IMR-90 (cell line): Measurements from ENCODE around the gene GOLIM4.

Experiments used
- CEBPB ChIP-seq: IDR thresholded peaks from 2 replicates; pipeline ENCODE4 v1.6.1; 2012; ENCODE audit warnings: low read depth, low read length, improper control_type of control experiment
- CTCF ChIP-seq: conservative IDR thresholded peaks from 2 replicates; pipeline ENCODE4 v1.5.1; 2012; ENCODE audit warnings: mild to moderate bottlenecking, low read depth, low read length, improper control_type of control experiment
- FOS ChIP-seq: fragments of 150-350 bp; IDR thresholded peaks from 2 replicates; pipeline ENCODE4 v1.6.1; 2016; ENCODE audit warnings: low read depth, low read length
- MAZ ChIP-seq: IDR thresholded peaks from 2 replicates; pipeline ENCODE4 v1.6.1; 2012; ENCODE audit warnings: low read depth, mild to moderate bottlenecking, low read length, improper control_type of control experiment, moderate library complexity, borderline replicate concordance
- POLR2A ChIP-seq: IDR thresholded peaks from 2 replicates; pipeline ENCODE4 v1.6.1; 2012; ENCODE audit warnings: mild to moderate bottlenecking, low read depth, low read length
- RAD21 ChIP-seq: IDR thresholded peaks from 2 replicates; pipeline ENCODE4 v1.6.1; 2012; ENCODE audit warnings: low read length, improper control_type of control experiment
- RFX5 ChIP-seq: IDR thresholded peaks from 2 replicates; pipeline ENCODE4 v1.8.0; 2012; ENCODE audit warnings: low read depth, mild to moderate bottlenecking, low read length, moderate library complexity
- USF2 ChIP-seq: fragments of 150-350 bp; IDR thresholded peaks from 2 replicates; pipeline ENCODE4 v1.6.1; 2017; ENCODE audit warnings: mild to moderate bottlenecking, antibody characterized with exemption, low read length, low read depth
- TF ChIP-seq, protein P1 (sequence below): fragments of 150-350 bp; IDR thresholded peaks from 2 replicates; pipeline ENCODE4 v1.6.1; 2016; ENCODE audit warnings: low read depth, mild to moderate bottlenecking, low read length, moderate library complexity, borderline replicate concordance

- TF ChIP-seq, protein P1, sequence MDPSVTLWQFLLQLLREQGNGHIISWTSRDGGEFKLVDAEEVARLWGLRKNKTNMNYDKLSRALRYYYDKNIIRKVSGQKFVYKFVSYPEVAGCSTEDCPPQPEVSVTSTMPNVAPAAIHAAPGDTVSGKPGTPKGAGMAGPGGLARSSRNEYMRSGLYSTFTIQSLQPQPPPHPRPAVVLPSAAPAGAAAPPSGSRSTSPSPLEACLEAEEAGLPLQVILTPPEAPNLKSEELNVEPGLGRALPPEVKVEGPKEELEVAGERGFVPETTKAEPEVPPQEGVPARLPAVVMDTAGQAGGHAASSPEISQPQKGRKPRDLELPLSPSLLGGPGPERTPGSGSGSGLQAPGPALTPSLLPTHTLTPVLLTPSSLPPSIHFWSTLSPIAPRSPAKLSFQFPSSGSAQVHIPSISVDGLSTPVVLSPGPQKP: no peak
- TF ChIP-seq CTCF (no peak), RAD21 (no peak), FOS (no peak), RFX5 (no peak), POLR2A (no peak), CEBPB (no peak), USF2 (no peak), MAZ (no peak)
Observed at GRCh38 chr3:168037020-168037419, 58.7 kb downstream of the GOLIM4 start.
